BJ (cell line): ENCODE results near the gene PAMR1. TPM values are rescaled to one million over a fixed set of nuclear protein-coding genes. Genes with fewer than 3 reads are reported as not detected.
A peak's percentile ranks its signal among the peaks of the same experiment; 100 is the strongest.

Source experiments
- CTCF ChIA-PET: fragments of 350-600 bp; formaldehyde crosslinking; extraction: SDS; loops from one replicate; lab custom pipeline; 2021; ENCODE audit warnings: antibody characterized with exemption, inconsistent platforms; lab: Yijun Ruan, JAX
- POLR2A ChIA-PET: fragments of 300-600 bp; sonication (Branson Sonifier 250); formaldehyde crosslinking; extraction: SDS; loops from one replicate; lab custom pipeline; 2021; ENCODE audit warnings: antibody characterized with exemption; lab: Charles Lee
- DNase-seq: peaks from one replicate; pipeline ENCODE4 v3.0.0-alpha.2; 2011; ENCODE audit warnings: low read depth
- H3K27me3 ChIP-seq: 2 replicates; pipeline ENCODE4 v1.6.0; 2011; ENCODE audit warnings: low read length; ENCODE audit not compliant: control insufficient read depth, insufficient read depth
- H3K36me3 ChIP-seq: 2 replicates; pipeline ENCODE4 v1.5.1; 2011; ENCODE audit warnings: low read length; ENCODE audit not compliant: control insufficient read depth, insufficient read depth
- H3K4me3 ChIP-seq: 2 replicates; pipeline ENCODE4 v1.5.1; 2011; ENCODE audit warnings: low read depth, mild to moderate bottlenecking, control low read depth, low read length
- CTCF ChIP-seq: IDR thresholded peaks from 2 replicates; pipeline ENCODE4 v1.5.1; 2011; ENCODE audit warnings: low read depth, mild to moderate bottlenecking, control low read depth, inconsistent platforms, low read length, moderate library complexity; ENCODE audit not compliant: insufficient read depth
- polyA plus RNA-seq: library from polyadenylated mRNA; depleted of rRNA; stranded (reverse); fragments of >200 nt; gene quantifications from 2 replicates; pipeline ENCODE4 v1.2.3, GENCODE V29; 2011

Gene PAMR1
- polyA plus RNA-seq, 1 experiment, result 131 TPM

- ChIA-PET CTCF (interaction anchor here (0.8 to 1.1 kb wide), 2 partner anchors 41 to 53 kb away, joined by 3 to 6 read pairs; no protein-coding TSS in a partner anchor), POLR2A (interaction anchor here (1.3 kb wide), 1 partner anchor 10 kb away, joined by 3 read pairs; no protein-coding TSS in a partner anchor)
- peak; percentile 89 for DNase-seq
- H3K27me3 ChIP-seq, result no peaks in the 10 kb centered on the region
- no peaks in the 10 kb centered on the region for H3K36me3 ChIP-seq
- no peak for TF ChIP-seq CTCF
- H3K4me3 ChIP-seq, result no peak overlapping the region
These were observed 14.4 kb upstream of the PAMR1 start for GRCh38 chr11:35539781-35540281.

- TF ChIP-seq CTCF, result no peak
- Histone ChIP-seq H3K36me3 (no peaks in the 10 kb centered on the region), H3K4me3 (no peak overlapping the region), H3K27me3 (no peaks in the 10 kb centered on the region)
- CTCF ChIA-PET, result interaction anchor here (0.8 to 1.1 kb wide), 2 partner anchors 42 to 52 kb away, joined by 3 to 6 read pairs; no protein-coding TSS in a partner anchor
- no peak for DNase-seq
- POLR2A ChIA-PET, result interaction anchor here (1.3 kb wide), 1 partner anchor 9 kb away, joined by 3 read pairs; no protein-coding TSS in a partner anchor
These were observed 13.8 kb upstream of the PAMR1 start for GRCh38 chr11:35539256-35539655.

- DNase-seq, result no peak
- CTCF ChIA-PET, result interaction anchor here (1.3 kb wide), 1 partner anchor 54 kb away, joined by 4 read pairs; no protein-coding TSS in a partner anchor
- Histone ChIP-seq H3K4me3 (no peak overlapping the region), H3K36me3 (no peaks in the 10 kb centered on the region), H3K27me3 (no peaks in the 10 kb centered on the region)
- POLR2A ChIA-PET, result no interaction called here
- TF ChIP-seq CTCF, result no peak
These were observed 11.1 kb upstream of the PAMR1 start for GRCh38 chr11:35536470-35536869.

GRCh38 chr11:35531246-35531645 lies 5.8 kb upstream of the PAMR1 start:
- no peaks in the 10 kb centered on the region for H3K27me3 ChIP-seq
- no peaks in the 10 kb centered on the region for H3K36me3 ChIP-seq
- ChIA-PET CTCF (interaction anchor here (0.6 to 1.2 kb wide), 3 partner anchors 15 to 89 kb away, joined by 3 read pairs; no protein-coding TSS in a partner anchor), POLR2A (no interaction called here)
- no peak overlapping the region for H3K4me3 ChIP-seq
- no peak for DNase-seq
- TF ChIP-seq CTCF, result no peak

GRCh38 chr11:35529971-35530495 lies 4.6 kb upstream of the PAMR1 start:
- H3K4me3 ChIP-seq, result no peak overlapping the region
- no peaks in the 10 kb centered on the region for H3K36me3 ChIP-seq
- no peak for TF ChIP-seq CTCF
- no peaks in the 10 kb centered on the region for H3K27me3 ChIP-seq
- peak; percentile 90 for DNase-seq
- CTCF ChIA-PET, result interaction anchor here (1.2 kb wide), 3 partner anchors 15 to 736 kb away, joined by 3 to 5 read pairs (median 4); no protein-coding TSS in a partner anchor
- POLR2A ChIA-PET, result interaction anchor here (0.8 to 1.0 kb wide), 2 partner anchors 10 to 19 kb away, joined by 3 to 4 read pairs; no protein-coding TSS in a partner anchor
